ENCODE data around the gene MED27. TPM values are rescaled to one million over a fixed set of nuclear protein-coding genes. Genes with fewer than 3 reads are reported as not detected.

MED27 gene
- total RNA-seq, 1 experiment from 2014 or later = 30.4 TPM

- no peak for TF ChIP-seq CTCF (IDR thresholded peaks at IDR 0.05; ENCODE audit: insufficient read depth in 1 of 2, low read depth in 1 of 2, low read length in 1 of 2, severe bottlenecking in 1 of 2, unreplicated experiment in 1 of 2)
- no TSS peak for BruUV-seq (replicated peaks)
- Mint-ChIP-seq H3K36me3 (ENCODE audit: insufficient read depth, unreplicated experiment) (peaks cover 6% of the 10 kb centered on the region), H3K4me3 (ENCODE audit: unreplicated experiment) (no peak overlapping the region), H3K4me1 (ENCODE audit: low read depth, unreplicated experiment) (no peaks in the 10 kb centered on the region), H3K27me3 (ENCODE audit: insufficient read depth, unreplicated experiment) (no peaks in the 10 kb centered on the region), H3K27ac (ENCODE audit: unreplicated experiment) (no peak overlapping the region), H3K9me3 (ENCODE audit: unreplicated experiment) (no peaks in the 10 kb centered on the region)
- ChIA-PET POLR2A (no interaction called here), CTCF (no interaction called here)
- no peaks in the 10 kb centered on the region for H3K36me3 ChIP-seq (ENCODE audit: control insufficient read depth, insufficient read depth, low read length)
- no peaks in the 10 kb centered on the region for H3K4me1 ChIP-seq
- no peaks in the 10 kb centered on the region for H3K27me3 ChIP-seq (replicated peaks; ENCODE audit: control insufficient read depth, insufficient read depth, low read length)
- no peak overlapping the region for H3K4me3 ChIP-seq (ENCODE audit: low read depth, low read length)
- intact Hi-C loops (cut with micrococcal nuclease; ENCODE audit: unreplicated experiment) = no loop called here
- H3K9me3 ChIP-seq = no peaks in the 10 kb centered on the region
- DNase-seq = no peak
Measured at GRCh38 chr9:131980267-131981016, 99.2 kb downstream of the MED27 start.

- DNase-seq = no peak
- Histone ChIP-seq H3K4me3 (ENCODE audit: low read depth, low read length) (no peak overlapping the region), H3K36me3 (ENCODE audit: control insufficient read depth, insufficient read depth, low read length) (no peaks in the 10 kb centered on the region), H3K4me1 (no peaks in the 10 kb centered on the region), H3K9me3 (no peaks in the 10 kb centered on the region), H3K27me3 (replicated peaks; ENCODE audit: control insufficient read depth, insufficient read depth, low read length) (no peaks in the 10 kb centered on the region)
- CTCF ChIA-PET = no interaction called here
- intact Hi-C loops (cut with micrococcal nuclease; ENCODE audit: unreplicated experiment) = no loop called here
- no peaks in the 10 kb centered on the region for H3K4me1 Mint-ChIP-seq (ENCODE audit: low read depth, unreplicated experiment)
- no peak overlapping the region for H3K27ac Mint-ChIP-seq (ENCODE audit: unreplicated experiment)
- BruUV-seq (replicated peaks) = no TSS peak
- H3K9me3 Mint-ChIP-seq (ENCODE audit: unreplicated experiment) = no peaks in the 10 kb centered on the region
- no peaks in the 10 kb centered on the region for H3K36me3 Mint-ChIP-seq (ENCODE audit: insufficient read depth, unreplicated experiment)
- POLR2A ChIA-PET = no interaction called here
- H3K27me3 Mint-ChIP-seq (ENCODE audit: insufficient read depth, unreplicated experiment) = no peaks in the 10 kb centered on the region
- H3K4me3 Mint-ChIP-seq (ENCODE audit: unreplicated experiment) = no peak overlapping the region
- no peak for TF ChIP-seq CTCF (IDR thresholded peaks at IDR 0.05; ENCODE audit: insufficient read depth in 1 of 2, low read depth in 1 of 2, low read length in 1 of 2, severe bottlenecking in 1 of 2, unreplicated experiment in 1 of 2)
Measured at GRCh38 chr9:131977109-131977838, 102.4 kb downstream of the MED27 start.

- no peak for TF ChIP-seq CTCF (IDR thresholded peaks at IDR 0.05; ENCODE audit: insufficient read depth in 1 of 2, low read depth in 1 of 2, low read length in 1 of 2, severe bottlenecking in 1 of 2, unreplicated experiment in 1 of 2)
- H3K27me3 ChIP-seq (replicated peaks; ENCODE audit: control insufficient read depth, insufficient read depth, low read length) = no peaks in the 10 kb centered on the region
- H3K9me3 ChIP-seq = no peaks in the 10 kb centered on the region
- no peak overlapping the region for H3K4me3 ChIP-seq (ENCODE audit: low read depth, low read length)
- ChIA-PET POLR2A (no interaction called here), CTCF (no interaction called here)
- no peaks in the 10 kb centered on the region for H3K4me1 ChIP-seq
- H3K27ac Mint-ChIP-seq (ENCODE audit: unreplicated experiment) = no peak overlapping the region
- no peak for DNase-seq
- no TSS peak for BruUV-seq (replicated peaks)
- H3K36me3 ChIP-seq (ENCODE audit: control insufficient read depth, insufficient read depth, low read length) = no peaks in the 10 kb centered on the region
- no peaks in the 10 kb centered on the region for H3K9me3 Mint-ChIP-seq (ENCODE audit: unreplicated experiment)
- H3K36me3 Mint-ChIP-seq (ENCODE audit: insufficient read depth, unreplicated experiment) = no peaks in the 10 kb centered on the region
- intact Hi-C loops (cut with micrococcal nuclease; ENCODE audit: unreplicated experiment) = no loop called here
- no peaks in the 10 kb centered on the region for H3K27me3 Mint-ChIP-seq (ENCODE audit: insufficient read depth, unreplicated experiment)
- H3K4me1 Mint-ChIP-seq (ENCODE audit: low read depth, unreplicated experiment) = no peaks in the 10 kb centered on the region
- no peak overlapping the region for H3K4me3 Mint-ChIP-seq (ENCODE audit: unreplicated experiment)
Measured at GRCh38 chr9:131976157-131977108, 103.2 kb downstream of the MED27 start.
